Activated CD8-positive, alpha-beta memory T cell treated with anti-CD3 and anti-CD28 coated beads, Interleukin-2, amount 50 U/mL, for 1 hour (primary cell): Measurements from ENCODE around the gene CRYL1.

Source experiments
- DNase-seq: peaks from one replicate; pipeline ENCODE4 v3.0.0-alpha.2; 2020; ENCODE audit errors: extremely low read depth

The CRYL1 gene

DNA sequence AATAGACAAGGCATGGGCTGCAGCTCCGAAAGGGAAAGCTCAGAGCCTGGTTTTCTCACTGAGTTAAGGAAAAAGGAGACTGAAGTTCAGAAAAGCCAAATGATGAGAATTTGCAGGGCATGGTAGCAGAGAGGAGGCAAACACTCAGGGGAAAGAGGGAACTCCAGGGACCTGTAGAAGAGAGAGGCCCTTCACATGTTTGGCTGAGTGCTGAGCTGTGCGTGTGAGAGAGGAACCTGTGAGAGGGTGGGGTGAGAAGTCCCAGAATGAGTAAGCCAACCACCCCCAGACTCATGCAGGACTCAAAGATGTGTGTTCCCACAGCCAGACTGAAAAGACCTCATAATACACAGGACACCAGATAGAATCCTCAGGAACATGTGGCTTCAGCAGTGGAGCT lies 2.8 kb upstream of the CRYL1 start:
- DNase-seq = no peak

- DNase-seq = no peak
These were observed 1.0 kb upstream of the CRYL1 start for GRCh38 chr13:20526664-20527063.

DNA sequence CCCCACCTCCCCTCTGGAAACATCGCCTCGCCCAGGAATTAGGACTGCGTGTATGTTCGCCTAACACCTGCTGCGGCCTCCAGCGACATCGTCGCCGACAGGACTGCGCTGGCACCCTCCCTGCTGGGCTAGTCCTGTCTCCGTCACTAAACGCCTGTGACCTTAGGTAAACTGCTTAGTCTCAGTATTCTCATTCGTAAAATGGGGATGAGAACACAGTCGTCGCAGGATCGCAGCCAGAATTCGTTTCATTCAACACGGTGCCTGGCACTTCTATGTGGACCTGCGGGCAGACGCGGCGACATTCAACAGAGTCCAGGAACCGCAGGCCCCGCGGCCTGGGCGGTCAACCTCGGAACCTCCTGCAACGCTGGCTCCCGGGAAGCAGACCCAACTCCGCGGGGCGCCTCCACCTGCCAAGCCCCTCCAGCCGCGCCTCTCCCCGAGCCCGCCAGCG lies 485 bp downstream of the CRYL1 start:
- DNase-seq = no peak

DNA sequence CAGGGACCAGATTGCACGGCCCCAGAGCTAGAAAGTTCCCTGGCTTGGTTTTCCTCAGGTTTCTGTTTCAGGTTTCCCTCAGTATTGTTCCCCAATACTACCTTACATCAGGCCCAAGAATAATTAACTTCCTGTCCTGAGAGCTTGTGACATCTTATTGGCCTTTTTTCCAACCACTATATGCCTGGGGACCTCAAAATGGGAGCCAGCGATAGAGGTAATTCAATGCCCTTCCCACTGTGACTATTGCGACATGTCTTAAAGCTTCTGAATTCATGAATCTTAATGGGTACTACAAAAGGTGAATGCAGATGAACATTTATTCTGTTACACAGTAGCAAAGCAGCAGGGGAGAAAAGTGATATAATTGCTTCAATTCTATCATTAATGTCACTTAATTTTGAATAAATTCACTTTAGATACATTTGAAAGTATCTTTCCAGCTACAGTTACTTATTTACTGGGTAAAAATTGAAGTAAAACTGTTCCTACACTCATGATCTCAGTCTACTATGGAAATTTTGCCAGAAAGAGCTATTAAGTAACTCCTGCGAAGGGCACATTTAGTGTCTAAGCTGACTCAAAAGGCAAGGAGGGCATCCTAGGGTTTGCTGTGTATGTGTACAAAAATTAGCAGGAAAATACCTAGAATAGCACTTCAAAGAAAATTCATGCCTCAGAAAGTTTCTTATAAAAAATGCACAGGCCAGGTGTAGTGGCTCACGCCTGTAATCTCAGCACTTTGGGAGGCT lies 4.1 kb downstream of the CRYL1 start:
- no peak for DNase-seq

DNA sequence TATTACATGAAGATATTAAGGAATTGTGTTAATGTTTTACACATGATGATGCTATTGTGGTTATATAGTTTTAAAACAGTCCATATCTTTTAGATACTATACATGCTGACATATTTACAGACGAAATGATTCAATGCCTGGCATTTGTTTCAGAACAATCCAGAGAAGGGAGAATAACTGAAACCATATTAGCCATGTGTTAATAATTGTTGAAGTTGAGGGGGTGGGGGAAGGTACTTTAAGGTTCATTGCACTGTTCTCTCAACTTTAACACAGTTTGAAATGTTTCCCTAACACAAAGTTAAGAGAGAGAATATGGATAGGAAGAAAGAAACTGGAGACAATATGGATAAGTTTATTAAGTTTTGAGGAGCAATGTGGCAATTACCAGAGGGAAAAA lies 5.8 kb downstream of the CRYL1 start:
- no peak for DNase-seq

DNA sequence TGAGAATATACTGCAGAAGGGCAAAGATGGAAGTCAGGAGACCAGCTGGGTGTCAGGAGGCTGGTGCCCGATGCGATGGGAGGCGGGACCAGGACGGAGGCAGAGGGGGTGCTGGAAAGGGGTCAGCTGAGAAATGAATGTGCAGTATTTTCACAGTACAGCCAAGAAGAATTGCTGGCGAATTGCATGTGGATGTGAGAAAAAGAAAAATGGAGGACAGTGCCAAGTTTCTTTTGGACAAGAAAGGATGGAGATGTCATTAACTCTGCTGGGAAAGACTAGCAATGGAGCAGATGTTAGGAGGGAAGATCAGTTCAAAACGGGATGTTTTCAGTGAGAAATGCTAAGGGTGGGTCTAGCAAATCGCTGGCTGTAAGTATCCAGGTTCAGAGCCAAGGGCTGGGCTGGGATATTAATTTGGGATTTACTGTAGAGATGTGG lies 7.0 kb downstream of the CRYL1 start:
- DNase-seq = no peak

GRCh38 chr13:20514866-20515265 lies 10.8 kb downstream of the CRYL1 start:
- DNase-seq = no peak

DNA sequence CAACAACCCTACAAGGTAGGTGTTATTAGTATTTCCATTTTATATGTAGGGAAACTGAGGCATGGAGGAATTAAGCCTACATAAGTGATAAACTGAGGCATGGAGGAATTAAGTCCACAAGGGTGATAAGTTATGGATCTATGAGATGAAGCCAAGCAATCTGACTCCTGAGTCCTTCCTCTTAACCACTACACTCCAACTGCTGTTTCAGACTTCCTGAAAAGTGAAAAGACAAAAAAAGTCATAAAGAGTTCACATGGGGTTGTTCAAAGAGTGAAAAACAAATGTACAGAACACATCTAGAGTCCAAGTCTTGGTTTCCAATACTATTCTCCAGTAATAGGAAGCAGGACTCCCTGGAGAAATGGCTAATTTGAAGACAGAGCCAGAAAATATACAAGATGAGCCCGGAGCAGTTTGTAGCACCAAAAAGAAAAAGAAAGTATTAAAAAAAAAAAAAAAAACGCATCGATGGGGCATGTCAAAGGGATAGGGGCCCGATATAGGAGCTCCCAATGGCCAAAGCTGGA lies 12.1 kb downstream of the CRYL1 start:
- DNase-seq = no peak

GRCh38 chr13:20512042-20512683 lies 13.5 kb downstream of the CRYL1 start:
- no peak for DNase-seq

GRCh38 chr13:20506696-20507095 lies 19.0 kb downstream of the CRYL1 start:
- no peak for DNase-seq

GRCh38 chr13:20505405-20506366 lies 20.0 kb downstream of the CRYL1 start:
- no peak for DNase-seq

GRCh38 chr13:20503088-20504083 lies 22.3 kb downstream of the CRYL1 start:
- DNase-seq = no peak

- no peak for DNase-seq
These were observed 24.1 kb downstream of the CRYL1 start for GRCh38 chr13:20501592-20501991.

- no peak for DNase-seq
These were observed 24.5 kb downstream of the CRYL1 start for GRCh38 chr13:20501120-20501519.

DNA sequence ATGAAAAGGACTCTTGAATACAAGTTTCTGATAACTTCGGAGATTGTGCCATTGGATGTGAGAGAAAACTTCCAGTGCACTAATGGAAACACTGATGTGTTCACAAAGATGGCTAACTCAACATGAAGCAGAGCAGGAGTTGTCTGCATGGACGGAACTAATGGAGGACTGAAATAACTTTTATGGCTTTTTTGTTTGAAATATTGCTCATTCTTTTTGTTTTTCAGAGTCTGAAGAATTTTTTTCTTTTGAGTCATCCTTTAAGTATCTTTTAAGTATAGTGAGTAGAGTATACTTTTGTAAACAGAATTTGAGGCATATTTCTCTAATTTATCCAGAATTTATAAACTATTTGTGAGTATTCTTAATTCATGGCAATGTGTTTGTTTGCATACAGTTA lies 25.7 kb downstream of the CRYL1 start:
- no peak for DNase-seq

GRCh38 chr13:20498659-20499058 lies 27.0 kb downstream of the CRYL1 start:
- DNase-seq = no peak

GRCh38 chr13:20498129-20498528 lies 27.5 kb downstream of the CRYL1 start:
- DNase-seq = no peak

GRCh38 chr13:20497006-20497775 lies 28.5 kb downstream of the CRYL1 start:
- DNase-seq = no peak

DNA sequence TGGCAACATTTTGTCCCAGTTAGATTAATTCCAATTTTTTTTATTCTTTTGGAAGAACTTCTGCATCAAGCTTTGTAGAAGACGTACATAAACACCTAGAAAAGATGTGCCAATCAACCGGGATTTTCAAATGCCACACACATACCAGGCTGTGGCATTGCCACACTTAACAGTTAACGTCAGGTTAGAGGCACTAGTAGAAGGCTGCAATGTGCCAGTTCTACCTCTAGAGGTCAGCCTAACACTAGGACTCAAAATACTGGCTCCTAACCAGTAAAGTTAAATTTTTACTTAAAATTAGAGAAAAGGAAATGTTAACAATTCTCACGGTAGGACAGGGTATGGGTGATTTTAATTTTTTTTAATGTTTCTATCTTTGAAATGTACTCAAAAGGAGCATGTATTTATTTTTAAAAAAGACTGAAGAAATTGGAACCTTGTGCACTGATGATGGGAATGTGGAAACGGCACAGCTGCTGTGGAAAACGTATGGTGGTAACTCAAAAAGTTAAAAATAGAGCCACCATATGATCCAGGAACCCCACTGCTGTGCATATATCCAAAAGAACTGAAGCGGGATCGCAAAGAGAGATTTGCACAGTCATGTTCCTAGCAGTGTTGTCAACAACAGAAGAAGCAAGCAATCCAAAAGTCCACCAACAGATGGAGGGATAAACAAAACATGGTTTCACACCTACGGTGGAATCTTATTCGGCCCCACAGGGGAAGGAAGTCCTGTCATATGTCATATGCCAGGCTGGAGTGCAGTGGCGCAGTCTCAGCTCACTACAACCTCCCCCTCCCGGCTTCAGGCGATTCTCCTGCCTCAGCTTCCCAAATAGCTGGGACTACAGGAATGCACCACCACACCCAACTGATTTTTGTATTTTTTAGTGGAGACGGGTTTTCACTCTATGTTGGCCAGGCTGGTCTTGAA lies 30.3 kb downstream of the CRYL1 start:
- peak; percentile 29 for DNase-seq
